ENCODE results near the gene CAPN14.

Gene CAPN14

DNA sequence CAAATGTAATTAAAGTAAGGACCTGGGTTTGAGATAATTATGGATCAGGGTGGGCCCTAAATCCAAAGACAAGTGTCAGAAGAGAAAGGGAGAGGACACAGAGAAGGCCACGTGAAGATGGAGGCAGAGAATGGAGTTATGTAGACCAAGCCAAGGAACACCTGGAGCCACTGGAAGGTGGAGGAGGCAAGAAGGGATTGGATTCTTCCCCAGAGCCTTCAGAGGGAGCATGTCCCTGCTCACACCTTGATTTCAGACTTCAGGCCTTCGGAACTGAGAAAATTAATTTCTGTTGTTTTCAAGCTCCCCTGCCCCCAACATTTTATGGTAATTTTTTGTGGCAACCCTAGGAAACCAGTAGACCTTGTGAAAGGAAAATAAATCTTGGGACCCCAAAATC is 19.6 kb downstream of the CAPN14 start:
- Histone ChIP-seq H3K18ac (ENCODE audit: low read length) (no peak overlapping the region), H3K4me2 (ENCODE audit: insufficient read depth, low read length, poor library complexity, severe bottlenecking) (no peak overlapping the region), H3K27ac (replicated peaks; ENCODE audit: low read length) (no peak overlapping the region), H3K14ac (ENCODE audit: low read length) (no peak overlapping the region), H3K27me3 (ENCODE audit: control insufficient read depth in 3 of 3, insufficient read depth in 3 of 3, low read depth in 1 of 3, low read length in 3 of 3) (peaks cover 0 to 2% (median 0%) of the 10 kb centered on the region in 3 experiments), H2BK5ac (ENCODE audit: low read length) (no peak overlapping the region), H4K8ac (ENCODE audit: low read depth, low read length) (no peak overlapping the region), H3K36me3 (replicated peaks in 1 of 2; ENCODE audit: control insufficient read depth in 2 of 2, insufficient read depth in 2 of 2, low read length in 2 of 2) (no peaks in the 10 kb centered on the region), H3K23ac (ENCODE audit: low read depth, low read length, poor library complexity) (no peak overlapping the region), H2BK120ac (ENCODE audit: low read depth, low read length) (no peak overlapping the region), H2BK15ac (ENCODE audit: low read length) (no peak overlapping the region), H2AK5ac (ENCODE audit: low read depth, low read length) (no peak overlapping the region), H3K4me1 (ENCODE audit: control insufficient read depth in 2 of 2, insufficient read depth in 1 of 2, low read depth in 1 of 2, low read length in 2 of 2) (no peaks in the 10 kb centered on the region), H3K9me3 (replicated peaks in 1 of 2; ENCODE audit: control insufficient read depth in 2 of 2, insufficient read depth in 1 of 2, low read depth in 1 of 2, low read length in 2 of 2) (peaks cover 0 to 2% of the 10 kb centered on the region in 2 donors), H2BK12ac (ENCODE audit: low read length) (no peak overlapping the region), H3K4ac (ENCODE audit: low read length) (no peak overlapping the region), H3K4me3 (ENCODE audit: low read length in 2 of 2) (no peak overlapping the region), H4K91ac (ENCODE audit: low read depth, low read length, poor library complexity) (no peak overlapping the region), H2AFZ (ENCODE audit: low read length) (no peak overlapping the region), H3K9ac (ENCODE audit: low read depth, low read length, poor library complexity) (no peak overlapping the region), H3K79me1 (ENCODE audit: low read depth, low read length) (no peaks in the 10 kb centered on the region)
- DNase-seq (ENCODE audit: low spot score): no peak
- WGBS, 2 donors (ENCODE audit: extremely low coverage in 2 of 2, insufficient read length in 2 of 2, insufficient replicate concordance in 1 of 2): no CpG with 5 or more reads among the region's 2 CpGs

DNA sequence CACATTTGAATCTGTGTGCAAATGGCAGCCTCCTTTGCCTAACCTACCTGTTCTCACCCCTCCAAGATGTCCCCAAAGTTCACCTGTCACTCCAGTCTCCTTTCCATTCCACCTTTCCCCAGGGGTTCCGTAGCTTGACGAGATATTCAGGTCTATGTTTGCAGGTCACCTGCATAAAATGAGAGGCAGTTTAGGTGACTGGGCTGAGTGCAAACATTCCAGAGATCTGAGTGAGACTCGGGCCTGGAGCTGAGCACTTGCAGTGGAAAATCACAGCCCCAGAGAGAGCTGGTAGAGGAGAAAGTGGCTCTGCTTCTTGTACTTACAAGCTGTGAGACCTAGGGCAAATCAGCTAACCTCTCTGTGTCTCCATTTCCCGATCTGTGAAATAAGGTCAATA is 20.1 kb downstream of the CAPN14 start:
- no peak overlapping the region for H2BK15ac ChIP-seq (ENCODE audit: low read length)
- H3K9me3 ChIP-seq (replicated peaks in 1 of 2; ENCODE audit: control insufficient read depth in 2 of 2, insufficient read depth in 1 of 2, low read depth in 1 of 2, low read length in 2 of 2): peaks cover 0 to 2% of the 10 kb centered on the region in 2 donors
- H3K4me2 ChIP-seq (ENCODE audit: insufficient read depth, low read length, poor library complexity, severe bottlenecking): no peak overlapping the region
- H2AFZ ChIP-seq (ENCODE audit: low read length): no peak overlapping the region
- peaks cover 0 to 2% (median 0%) of the 10 kb centered on the region in 3 experiments for H3K27me3 ChIP-seq (ENCODE audit: control insufficient read depth in 3 of 3, insufficient read depth in 3 of 3, low read depth in 1 of 3, low read length in 3 of 3)
- H3K4me1 ChIP-seq (ENCODE audit: control insufficient read depth in 2 of 2, insufficient read depth in 1 of 2, low read depth in 1 of 2, low read length in 2 of 2): no peaks in the 10 kb centered on the region
- H3K18ac ChIP-seq (ENCODE audit: low read length): no peak overlapping the region
- no peak overlapping the region for H2AK5ac ChIP-seq (ENCODE audit: low read depth, low read length)
- no peak overlapping the region for H3K4me3 ChIP-seq (ENCODE audit: low read length in 2 of 2)
- no peaks in the 10 kb centered on the region for H3K79me1 ChIP-seq (ENCODE audit: low read depth, low read length)
- no peak overlapping the region for H3K14ac ChIP-seq (ENCODE audit: low read length)
- H4K8ac ChIP-seq (ENCODE audit: low read depth, low read length): no peak overlapping the region
- no peak overlapping the region for H3K9ac ChIP-seq (ENCODE audit: low read depth, low read length, poor library complexity)
- H2BK120ac ChIP-seq (ENCODE audit: low read depth, low read length): no peak overlapping the region
- no peaks in the 10 kb centered on the region for H3K36me3 ChIP-seq (replicated peaks in 1 of 2; ENCODE audit: control insufficient read depth in 2 of 2, insufficient read depth in 2 of 2, low read length in 2 of 2)
- no peak for DNase-seq (ENCODE audit: low spot score)
- H3K23ac ChIP-seq (ENCODE audit: low read depth, low read length, poor library complexity): no peak overlapping the region
- H4K91ac ChIP-seq (ENCODE audit: low read depth, low read length, poor library complexity): no peak overlapping the region
- no peak overlapping the region for H2BK5ac ChIP-seq (ENCODE audit: low read length)
- H3K4ac ChIP-seq (ENCODE audit: low read length): no peak overlapping the region
- WGBS, 2 donors (ENCODE audit: extremely low coverage in 2 of 2, insufficient read length in 2 of 2, insufficient replicate concordance in 1 of 2): no CpG with 5 or more reads among the region's 4 CpGs
- H3K27ac ChIP-seq (replicated peaks; ENCODE audit: low read length): no peak overlapping the region
- no peak overlapping the region for H2BK12ac ChIP-seq (ENCODE audit: low read length)

DNA sequence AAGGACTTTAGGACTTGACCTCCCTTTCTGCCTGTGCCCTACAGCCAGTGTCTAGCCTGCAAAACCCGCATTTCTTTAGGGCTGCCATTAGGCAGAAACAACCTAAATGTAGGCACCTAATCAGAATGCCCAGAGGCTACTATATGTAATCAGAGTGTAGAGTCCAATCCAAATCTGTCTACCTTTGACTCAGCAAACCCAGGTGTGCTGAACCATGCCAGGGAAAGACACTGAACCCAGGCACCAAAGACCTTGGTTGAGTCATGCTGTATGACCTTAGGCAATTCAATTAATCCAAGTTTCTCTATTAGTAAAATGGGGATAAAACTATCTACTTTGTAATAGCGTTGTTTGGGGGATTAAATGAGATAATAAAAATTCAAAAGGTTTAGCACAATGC is 20.7 kb downstream of the CAPN14 start:
- no peak overlapping the region for H3K23ac ChIP-seq (ENCODE audit: low read depth, low read length, poor library complexity)
- no peaks in the 10 kb centered on the region for H3K79me1 ChIP-seq (ENCODE audit: low read depth, low read length)
- H3K27ac ChIP-seq (replicated peaks; ENCODE audit: low read length): no peak overlapping the region
- H3K9ac ChIP-seq (ENCODE audit: low read depth, low read length, poor library complexity): no peak overlapping the region
- no peaks in the 10 kb centered on the region for H3K4me1 ChIP-seq (ENCODE audit: control insufficient read depth in 2 of 2, insufficient read depth in 1 of 2, low read depth in 1 of 2, low read length in 2 of 2)
- peaks cover 0 to 2% of the 10 kb centered on the region in 2 donors for H3K9me3 ChIP-seq (replicated peaks in 1 of 2; ENCODE audit: control insufficient read depth in 2 of 2, insufficient read depth in 1 of 2, low read depth in 1 of 2, low read length in 2 of 2)
- H2BK120ac ChIP-seq (ENCODE audit: low read depth, low read length): no peak overlapping the region
- no peak overlapping the region for H2BK12ac ChIP-seq (ENCODE audit: low read length)
- peaks cover 0 to 2% (median 0%) of the 10 kb centered on the region in 3 experiments for H3K27me3 ChIP-seq (ENCODE audit: control insufficient read depth in 3 of 3, insufficient read depth in 3 of 3, low read depth in 1 of 3, low read length in 3 of 3)
- no peak overlapping the region for H4K8ac ChIP-seq (ENCODE audit: low read depth, low read length)
- H3K4ac ChIP-seq (ENCODE audit: low read length): no peak overlapping the region
- H3K4me2 ChIP-seq (ENCODE audit: insufficient read depth, low read length, poor library complexity, severe bottlenecking): no peak overlapping the region
- no peak overlapping the region for H2AK5ac ChIP-seq (ENCODE audit: low read depth, low read length)
- no peak overlapping the region for H3K4me3 ChIP-seq (ENCODE audit: low read length in 2 of 2)
- no peaks in the 10 kb centered on the region for H3K36me3 ChIP-seq (replicated peaks in 1 of 2; ENCODE audit: control insufficient read depth in 2 of 2, insufficient read depth in 2 of 2, low read length in 2 of 2)
- H3K14ac ChIP-seq (ENCODE audit: low read length): no peak overlapping the region
- DNase-seq (ENCODE audit: low spot score): no peak
- H4K91ac ChIP-seq (ENCODE audit: low read depth, low read length, poor library complexity): no peak overlapping the region
- H2BK5ac ChIP-seq (ENCODE audit: low read length): no peak overlapping the region
- WGBS, 2 donors (ENCODE audit: extremely low coverage in 2 of 2, insufficient read length in 2 of 2, insufficient replicate concordance in 1 of 2): no CpG with 5 or more reads among the region's 2 CpGs
- H3K18ac ChIP-seq (ENCODE audit: low read length): no peak overlapping the region
- H2BK15ac ChIP-seq (ENCODE audit: low read length): no peak overlapping the region
- H2AFZ ChIP-seq (ENCODE audit: low read length): no peak overlapping the region

DNA sequence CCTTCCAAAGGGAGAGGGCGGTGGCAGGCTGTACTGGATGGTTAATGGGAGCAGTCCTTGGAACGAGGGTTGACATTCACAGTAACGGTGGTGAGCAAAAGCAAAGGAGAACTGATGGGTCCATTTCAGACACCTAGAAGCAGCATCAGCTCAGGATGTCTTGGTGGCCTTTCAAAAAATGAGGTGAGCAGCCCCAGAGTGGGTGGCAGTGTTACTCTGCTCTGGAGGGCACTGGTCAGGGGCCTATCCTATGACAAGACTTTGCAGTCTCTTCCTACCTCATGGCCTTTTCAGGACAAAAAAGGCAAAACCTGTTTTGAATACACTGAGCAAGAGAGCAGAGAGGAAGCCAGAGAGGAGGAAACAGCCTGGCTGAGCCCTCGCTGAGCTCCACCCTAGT is 23.5 kb downstream of the CAPN14 start:
- no peaks in the 10 kb centered on the region for H3K9me3 ChIP-seq (replicated peaks in 1 of 2; ENCODE audit: control insufficient read depth in 2 of 2, insufficient read depth in 1 of 2, low read depth in 1 of 2, low read length in 2 of 2)
- no peaks in the 10 kb centered on the region for H3K4me1 ChIP-seq (ENCODE audit: control insufficient read depth in 2 of 2, insufficient read depth in 1 of 2, low read depth in 1 of 2, low read length in 2 of 2)
- H3K9ac ChIP-seq (ENCODE audit: low read depth, low read length, poor library complexity): no peak overlapping the region
- H2BK12ac ChIP-seq (ENCODE audit: low read length): no peak overlapping the region
- no peak overlapping the region for H3K4ac ChIP-seq (ENCODE audit: low read length)
- H4K8ac ChIP-seq (ENCODE audit: low read depth, low read length): no peak overlapping the region
- no peak overlapping the region for H3K18ac ChIP-seq (ENCODE audit: low read length)
- H2BK5ac ChIP-seq (ENCODE audit: low read length): no peak overlapping the region
- H4K91ac ChIP-seq (ENCODE audit: low read depth, low read length, poor library complexity): no peak overlapping the region
- WGBS, 2 donors (ENCODE audit: extremely low coverage in 2 of 2, insufficient read length in 2 of 2, insufficient replicate concordance in 1 of 2): no CpG with 5 or more reads among the region's 4 CpGs
- no peak overlapping the region for H3K27ac ChIP-seq (replicated peaks; ENCODE audit: low read length)
- H2AK5ac ChIP-seq (ENCODE audit: low read depth, low read length): no peak overlapping the region
- no peak overlapping the region for H3K4me3 ChIP-seq (ENCODE audit: low read length in 2 of 2)
- H3K23ac ChIP-seq (ENCODE audit: low read depth, low read length, poor library complexity): no peak overlapping the region
- no peak overlapping the region for H2BK15ac ChIP-seq (ENCODE audit: low read length)
- no peak overlapping the region for H3K14ac ChIP-seq (ENCODE audit: low read length)
- H2AFZ ChIP-seq (ENCODE audit: low read length): no peak overlapping the region
- peaks cover 0 to 2% (median 0%) of the 10 kb centered on the region in 3 experiments for H3K27me3 ChIP-seq (ENCODE audit: control insufficient read depth in 3 of 3, insufficient read depth in 3 of 3, low read depth in 1 of 3, low read length in 3 of 3)
- no peak overlapping the region for H2BK120ac ChIP-seq (ENCODE audit: low read depth, low read length)
- no peaks in the 10 kb centered on the region for H3K36me3 ChIP-seq (replicated peaks in 1 of 2; ENCODE audit: control insufficient read depth in 2 of 2, insufficient read depth in 2 of 2, low read length in 2 of 2)
- no peak for DNase-seq (ENCODE audit: low spot score)
- no peaks in the 10 kb centered on the region for H3K79me1 ChIP-seq (ENCODE audit: low read depth, low read length)
- H3K4me2 ChIP-seq (ENCODE audit: insufficient read depth, low read length, poor library complexity, severe bottlenecking): no peak overlapping the region
